ENCODE results near the gene DYSF. TPM values are rescaled to one million over a fixed set of nuclear protein-coding genes. Genes with fewer than 3 reads are reported as not detected.

The DYSF gene
- total RNA-seq, 4 donors from 2014 or later: 1.7 to 5.0 (median 2.6) TPM

GRCh38 chr2:71571945-71572344 is 118.6 kb downstream of the DYSF start:
- H3K36me3 ChIP-seq: no peaks in the 10 kb centered on the region
- H3K9me3 ChIP-seq: no peaks in the 10 kb centered on the region
- no peak for DNase-seq (ENCODE audit: low spot score in 2 of 2)
- no peak overlapping the region for H3K4me3 ChIP-seq
- H3K4me1 ChIP-seq: no peaks in the 10 kb centered on the region
- no peak overlapping the region for H3K27ac ChIP-seq
- H3K27me3 ChIP-seq: no peaks in the 10 kb centered on the region
- WGBS: no CpG with 5 or more reads among the region's 1 CpG
- TF ChIP-seq POLR2A (IDR thresholded peaks at IDR 0.05): no peak

- Histone ChIP-seq H3K9me3 (no peaks in the 10 kb centered on the region), H3K4me1 (peaks cover 4% of the 10 kb centered on the region), H3K36me3 (no peaks in the 10 kb centered on the region), H3K4me3 (no peak overlapping the region), H3K27ac (no peak overlapping the region), H3K27me3 (no peaks in the 10 kb centered on the region)
- DNase-seq (ENCODE audit: low spot score in 2 of 2): no peak
- WGBS: 92% methylated on average over 5 of the region's 5 CpGs
- TF ChIP-seq POLR2A (IDR thresholded peaks at IDR 0.05): no peak
- TF ChIP-seq CTCF (IDR thresholded peaks at IDR 0.05): no peak
- no peak for TF ChIP-seq POLR2AphosphoS5 (IDR thresholded peaks at IDR 0.05)
- TF ChIP-seq EP300 (IDR thresholded peaks at IDR 0.05): no peak
Measured at GRCh38 chr2:71575966-71576365, 122.6 kb downstream of the DYSF start.

GRCh38 chr2:71576541-71576940 is 123.2 kb downstream of the DYSF start:
- DNase-seq (ENCODE audit: low spot score in 2 of 2): no peak
- 46% methylated on average over 15 of the region's 16 CpGs for WGBS
- Histone ChIP-seq H3K4me1 (peaks cover 9% of the 10 kb centered on the region), H3K4me3 (no peak overlapping the region), H3K9me3 (no peaks in the 10 kb centered on the region), H3K27ac (no peak overlapping the region), H3K36me3 (no peaks in the 10 kb centered on the region), H3K27me3 (no peaks in the 10 kb centered on the region)
- TF ChIP-seq EP300 (IDR thresholded peaks at IDR 0.05) (no peak), CTCF (IDR thresholded peaks at IDR 0.05) (no peak), POLR2A (IDR thresholded peaks at IDR 0.05) (no peak), POLR2AphosphoS5 (IDR thresholded peaks at IDR 0.05) (no peak)

- 93% methylated on average over 3 of the region's 3 CpGs for WGBS
- Histone ChIP-seq H3K4me3 (no peak overlapping the region), H3K9me3 (no peaks in the 10 kb centered on the region)
Measured at GRCh38 chr2:71577209-71577608, 123.8 kb downstream of the DYSF start.

GRCh38 chr2:71578767-71579342 is 125.5 kb downstream of the DYSF start:
- no peaks in the 10 kb centered on the region for H3K36me3 ChIP-seq
- TF ChIP-seq POLR2AphosphoS5 (IDR thresholded peaks at IDR 0.05) (no peak), CTCF (IDR thresholded peaks at IDR 0.05) (no peak)
- H3K27ac ChIP-seq: peak overlapping the region; percentile 48
- no peaks in the 10 kb centered on the region for H3K9me3 ChIP-seq
- peak; percentile 82 to 90 for DNase-seq (ENCODE audit: low spot score in 2 of 2)
- no peak overlapping the region for H3K4me3 ChIP-seq
- peaks cover 9% of the 10 kb centered on the region for H3K4me1 ChIP-seq
- 46% methylated on average over 20 of the region's 20 CpGs for WGBS
- H3K27me3 ChIP-seq: no peaks in the 10 kb centered on the region

More at GRCh38 chr2:71577209-71577608, 123.8 kb downstream of the DYSF start:
- TF ChIP-seq EP300 (IDR thresholded peaks at IDR 0.05): no peak
- no peak for TF ChIP-seq POLR2A (IDR thresholded peaks at IDR 0.05)
- no peak for TF ChIP-seq POLR2AphosphoS5 (IDR thresholded peaks at IDR 0.05)
- no peak for TF ChIP-seq CTCF (IDR thresholded peaks at IDR 0.05)
- peaks cover 9% of the 10 kb centered on the region for H3K4me1 ChIP-seq
- no peaks in the 10 kb centered on the region for H3K27me3 ChIP-seq
- H3K27ac ChIP-seq: no peak overlapping the region
- H3K36me3 ChIP-seq: no peaks in the 10 kb centered on the region
- DNase-seq (ENCODE audit: low spot score in 2 of 2): no peak

- Histone ChIP-seq H3K27me3 (no peaks in the 10 kb centered on the region), H3K4me3 (no peak overlapping the region), H3K36me3 (no peaks in the 10 kb centered on the region), H3K4me1 (peaks cover 9% of the 10 kb centered on the region), H3K9me3 (no peaks in the 10 kb centered on the region), H3K27ac (no peak overlapping the region)
- peak in 1 of 2 donors; percentile 86 for DNase-seq (ENCODE audit: low spot score in 2 of 2)
- TF ChIP-seq CTCF (IDR thresholded peaks at IDR 0.05) (no peak), POLR2AphosphoS5 (IDR thresholded peaks at IDR 0.05) (peak in 1 of 3 donors; percentile 35), EP300 (IDR thresholded peaks at IDR 0.05) (no peak), POLR2A (IDR thresholded peaks at IDR 0.05) (no peak)
- WGBS: 50% methylated on average over 10 of the region's 10 CpGs
Measured at GRCh38 chr2:71581026-71581425, 127.7 kb downstream of the DYSF start.
